GM23338 (cell line): ENCODE results near the gene MIEF2. TPM values are rescaled to one million over a fixed set of nuclear protein-coding genes. Genes with fewer than 3 reads are reported as not detected.

Experiments
- ATAC-seq: fragments of 200-7000 bp; cut with Tn5 transposase; 3 replicates; pipeline ENCODE4 v1.9.1; 2020
- DNase-seq: peaks from one replicate; pipeline ENCODE4 v3.0.0-alpha.2; 2015; ENCODE audit warnings: low spot score
- H2AFZ ChIP-seq: fragments of 200-600 bp; sonication (generic); 2 replicates; pipeline ENCODE4 v1.8.0; 2016; ENCODE audit warnings: antibody characterized with exemption, mild to moderate bottlenecking, moderate library complexity
- H3F3A ChIP-seq: fragments of 200-600 bp; sonication (generic); replicated peaks from 2 replicates; pipeline ENCODE4 v1.8.0; 2017; ENCODE audit warnings: antibody characterized with exemption, mixed run types, low read depth
- H3K27ac ChIP-seq: fragments of 200-600 bp; sonication (generic); 2 replicates; pipeline ENCODE4 v1.6.1; 2016; ENCODE audit warnings: low read depth
- H3K27me3 ChIP-seq: fragments of 200-600 bp; sonication (generic); 2 replicates; pipeline ENCODE4 v1.8.0; 2016; ENCODE audit warnings: mild to moderate bottlenecking, mixed run types, moderate library complexity; ENCODE audit not compliant: insufficient read depth
- H3K36me3 ChIP-seq: fragments of 200-600 bp; sonication (generic); 2 replicates; pipeline ENCODE4 v1.8.0; 2016; ENCODE audit warnings: mild to moderate bottlenecking; ENCODE audit not compliant: insufficient read depth
- H3K4me1 ChIP-seq: fragments of 200-600 bp; sonication (generic); 2 replicates; pipeline ENCODE4 v1.8.0; 2016; ENCODE audit warnings: mild to moderate bottlenecking, moderate library complexity; ENCODE audit not compliant: insufficient read depth
- H3K4me2 ChIP-seq: fragments of 200-600 bp; sonication (generic); 2 replicates; pipeline ENCODE4 v1.7.1; 2017; ENCODE audit warnings: mixed run types
- H3K4me3 ChIP-seq: fragments of 200-600 bp; sonication (generic); 2 replicates; pipeline ENCODE4 v1.6.1; 2016; ENCODE audit warnings: mixed run types
- H3K79me2 ChIP-seq: fragments of 200-600 bp; sonication (generic); replicated peaks from 2 replicates; pipeline ENCODE4 v1.8.0; 2017; ENCODE audit warnings: mild to moderate bottlenecking; ENCODE audit not compliant: insufficient read depth
- H3K9me2 ChIP-seq: fragments of 200-600 bp; sonication (generic); 2 replicates; pipeline ENCODE4 v1.8.0; 2017; ENCODE audit not compliant: insufficient read depth
- H4K20me1 ChIP-seq: fragments of 200-600 bp; sonication (generic); replicated peaks from 2 replicates; pipeline ENCODE4 v1.8.0; 2017; ENCODE audit warnings: mild to moderate bottlenecking; ENCODE audit not compliant: insufficient read depth
- H3K27ac Mint-ChIP-seq: 2 replicates; pipeline ENCODE4 v1.8.0; 2020; ENCODE audit warnings: inconsistent platforms, mild to moderate bottlenecking, moderate library complexity, mixed read lengths
- H3K27me3 Mint-ChIP-seq: 3 replicates; pipeline ENCODE4 v1.8.0; 2022; ENCODE audit warnings: low read depth, mild to moderate bottlenecking, moderate library complexity, mixed read lengths, inconsistent platforms; ENCODE audit not compliant: insufficient read depth, poor library complexity
- H3K36me3 Mint-ChIP-seq: 3 replicates; pipeline ENCODE4 v1.8.0; 2021; ENCODE audit warnings: low read depth, mild to moderate bottlenecking, inconsistent platforms, moderate library complexity, mixed read lengths
- H3K4me1 Mint-ChIP-seq: 3 replicates; pipeline ENCODE4 v1.8.0; 2020; ENCODE audit warnings: mild to moderate bottlenecking, inconsistent platforms, mixed read lengths
- H3K4me3 Mint-ChIP-seq: 3 replicates; pipeline ENCODE4 v1.8.0; 2021; ENCODE audit warnings: moderate library complexity, mild to moderate bottlenecking, inconsistent platforms, mixed read lengths
- H3K9me3 Mint-ChIP-seq: 3 replicates; pipeline ENCODE4 v1.8.0; 2020; ENCODE audit warnings: moderate library complexity, mild to moderate bottlenecking, inconsistent platforms, mixed read lengths
- CREB1 ChIP-seq: fragments of 250-450 bp; sonication (Bioruptor Pico); IDR thresholded peaks from 2 replicates; pipeline ENCODE4 v1.5.0; 2020; ENCODE audit warnings: low read depth, mild to moderate bottlenecking, moderate library complexity
- ETS1 ChIP-seq: IDR thresholded peaks from 2 replicates; pipeline ENCODE4 v1.6.1; 2016; ENCODE audit warnings: antibody characterized with exemption
- EZH2phosphoT487 ChIP-seq: fragments of 200-600 bp; sonication (generic); IDR thresholded peaks from one replicate; pipeline ENCODE4 v1.8.1; 2018; ENCODE audit warnings: antibody characterized with exemption; ENCODE audit not compliant: unreplicated experiment
- JUNB ChIP-seq: IDR thresholded peaks from one replicate; pipeline ENCODE4 v1.6.1; 2016; ENCODE audit warnings: antibody characterized with exemption; ENCODE audit not compliant: unreplicated experiment
- NANOG ChIP-seq: IDR thresholded peaks from 2 replicates; pipeline ENCODE4 v1.6.1; 2016; ENCODE audit warnings: antibody characterized with exemption, borderline replicate concordance
- REST ChIP-seq: IDR thresholded peaks from one replicate; pipeline ENCODE4 v1.6.1; 2018; ENCODE audit warnings: antibody characterized with exemption; ENCODE audit not compliant: unreplicated experiment
- STAT1 ChIP-seq: IDR thresholded peaks from one replicate; pipeline ENCODE4 v1.6.1; 2016; ENCODE audit warnings: antibody characterized with exemption; ENCODE audit not compliant: unreplicated experiment
- ZNF114 ChIP-seq: fragments of 250-450 bp; sonication (Bioruptor Pico); IDR thresholded peaks from 2 replicates; pipeline ENCODE4 v1.5.0; 2020; ENCODE audit warnings: mild to moderate bottlenecking, moderate library complexity
- ZNF462 ChIP-seq: fragments of 250-450 bp; sonication (Bioruptor Pico); IDR thresholded peaks from 2 replicates; pipeline ENCODE4 v1.5.0; 2020; ENCODE audit warnings: mild to moderate bottlenecking, moderate library complexity
- polyA plus RNA-seq: library from polyadenylated mRNA; unstranded; fragments of >200 nt; fragmentation: Nextera tagmentation; extraction: Ambion mirVana; gene quantifications from 2 replicates; pipeline ENCODE4 v1.2.1, GENCODE V29; 2016
- total RNA-seq: library from RNA; depleted of rRNA; stranded (reverse); fragments of >200 nt; shearing (Covaris generic); gene quantifications from 2 replicates; pipeline ENCODE4 v1.2.3, GENCODE V29; 2014

Gene MIEF2
- total and polyA plus RNA-seq, 2 experiments from 2014 or later, result 8.2 to 26.5 TPM

GRCh38 chr17:18228176-18228682 lies 32.2 kb upstream of the MIEF2 start:
- Mint-ChIP-seq H3K9me3 (no peaks in the 10 kb centered on the region), H3K4me1 (peaks cover 23% of the 10 kb centered on the region), H3K36me3 (no peaks in the 10 kb centered on the region; the same call in 2 of the 3 replicates), H3K27me3 (peaks cover 15% of the 10 kb centered on the region), H3K4me3 (peak overlapping the region; percentile 3; the same call in 1 of the 3 replicates), H3K27ac (peak overlapping the region; percentile 12)
- Histone ChIP-seq H3F3A (0 out of 2 replicates have a peak, but pooled peaks cover 3% of the 10 kb centered on the region), H3K27me3 (no peaks in the 10 kb centered on the region), H3K4me3 (no peak overlapping the region), H2AFZ (no peak overlapping the region), H3K36me3 (no peaks in the 10 kb centered on the region), H3K4me2 (no peak overlapping the region), H3K79me2 (peaks cover 58% of the 10 kb centered on the region), H4K20me1 (peaks cover 4% of the 10 kb centered on the region), H3K4me1 (peaks cover 16% of the 10 kb centered on the region), H3K27ac (no peak overlapping the region; the same call in 1 of the 2 replicates), H3K9me2 (no peaks in the 10 kb centered on the region)
- no peak for DNase-seq
- TF ChIP-seq REST (no peak), JUNB (no peak), EZH2phosphoT487 (no peak), CREB1 (no peak), ETS1 (no peak), NANOG (no peak), STAT1 (no peak), ZNF114 (CRISPR knock-in tag) (no peak), ZNF462 (CRISPR knock-in tag) (no peak)
- no peak for ATAC-seq
